ENCODE measurements around the gene SMARCB1.

SMARCB1 gene

GRCh38 chr22:23744485-23744884 is 42.3 kb upstream of the SMARCB1 start:
- Histone ChIP-seq H3K23ac (ENCODE audit: low read length) (no peak overlapping the region), H3K4me2 (ENCODE audit: low read length) (no peak overlapping the region), H3K27ac (ENCODE audit: low read depth, low read length) (no peak overlapping the region), H4K5ac (ENCODE audit: low read length) (no peak overlapping the region), H3K4ac (ENCODE audit: low read depth, low read length) (no peak overlapping the region), H3K4me3 (ENCODE audit: low read length) (no peak overlapping the region), H3K27me3 (ENCODE audit: insufficient read depth, low read length, poor library complexity) (no peaks in the 10 kb centered on the region), H3K18ac (ENCODE audit: low read length) (no peak overlapping the region), H3K9ac (ENCODE audit: low read length) (no peak overlapping the region), H3K79me1 (ENCODE audit: low read length) (no peaks in the 10 kb centered on the region), H3K4me1 (ENCODE audit: control insufficient read depth, low read depth, low read length) (no peaks in the 10 kb centered on the region), H2AK5ac (ENCODE audit: low read length) (no peak overlapping the region), H3K36me3 (ENCODE audit: control insufficient read depth, insufficient read depth, low read length) (peaks cover 1% of the 10 kb centered on the region), H3K79me2 (ENCODE audit: control insufficient read depth, insufficient read depth, low read length) (no peaks in the 10 kb centered on the region), H4K8ac (ENCODE audit: low read depth, low read length) (no peak overlapping the region), H2BK15ac (replicated peaks; ENCODE audit: low read depth) (no peak overlapping the region), H2BK120ac (ENCODE audit: low read depth, low read length) (no peak overlapping the region), H3K56ac (ENCODE audit: low read length) (no peak overlapping the region), H2BK5ac (ENCODE audit: low read length) (no peak overlapping the region)
- DNase-seq = no peak
- no CpG with 5 or more reads among the region's 14 CpGs for WGBS (ENCODE audit: extremely low coverage, insufficient coverage, low lambda C conversion rate)

- no peak overlapping the region for H2AK5ac ChIP-seq (ENCODE audit: low read length)
- no peak overlapping the region for H3K4me3 ChIP-seq (ENCODE audit: low read length)
- H2BK120ac ChIP-seq (ENCODE audit: low read depth, low read length) = no peak overlapping the region
- no peak overlapping the region for H2BK5ac ChIP-seq (ENCODE audit: low read length)
- no peak overlapping the region for H2BK15ac ChIP-seq (replicated peaks; ENCODE audit: low read depth)
- no peak overlapping the region for H3K4ac ChIP-seq (ENCODE audit: low read depth, low read length)
- DNase-seq = no peak
- H3K27me3 ChIP-seq (ENCODE audit: insufficient read depth, low read length, poor library complexity) = no peaks in the 10 kb centered on the region
- no peak overlapping the region for H4K5ac ChIP-seq (ENCODE audit: low read length)
- no peak overlapping the region for H3K23ac ChIP-seq (ENCODE audit: low read length)
- no peak overlapping the region for H4K8ac ChIP-seq (ENCODE audit: low read depth, low read length)
- H3K56ac ChIP-seq (ENCODE audit: low read length) = no peak overlapping the region
- H3K4me1 ChIP-seq (ENCODE audit: control insufficient read depth, low read depth, low read length) = peaks cover 2% of the 10 kb centered on the region
- no peak overlapping the region for H3K9ac ChIP-seq (ENCODE audit: low read length)
- H3K18ac ChIP-seq (ENCODE audit: low read length) = no peak overlapping the region
- no peaks in the 10 kb centered on the region for H3K79me1 ChIP-seq (ENCODE audit: low read length)
- H3K4me2 ChIP-seq (ENCODE audit: low read length) = no peak overlapping the region
- no peaks in the 10 kb centered on the region for H3K79me2 ChIP-seq (ENCODE audit: control insufficient read depth, insufficient read depth, low read length)
- H3K36me3 ChIP-seq (ENCODE audit: control insufficient read depth, insufficient read depth, low read length) = peaks cover 1% of the 10 kb centered on the region
- no CpG with 5 or more reads among the region's 6 CpGs for whole genome bisulfite sequencing (ENCODE audit: extremely low coverage, insufficient coverage, low lambda C conversion rate)
- H3K27ac ChIP-seq (ENCODE audit: low read depth, low read length) = no peak overlapping the region
Measured at GRCh38 chr22:23745791-23746190, 41.0 kb upstream of the SMARCB1 start.

GRCh38 chr22:23749841-23750301 is 36.9 kb upstream of the SMARCB1 start:
- Histone ChIP-seq H4K5ac (ENCODE audit: low read length) (peak overlapping the region; percentile 56), H3K4me3 (ENCODE audit: low read length) (no peak overlapping the region), H2BK5ac (ENCODE audit: low read length) (no peak overlapping the region), H3K79me2 (ENCODE audit: control insufficient read depth, insufficient read depth, low read length) (no peaks in the 10 kb centered on the region), H3K18ac (ENCODE audit: low read length) (no peak overlapping the region), H2AK5ac (ENCODE audit: low read length) (no peak overlapping the region), H3K27ac (ENCODE audit: low read depth, low read length) (no peak overlapping the region), H3K9ac (ENCODE audit: low read length) (no peak overlapping the region), H2BK120ac (ENCODE audit: low read depth, low read length) (no peak overlapping the region), H3K4ac (ENCODE audit: low read depth, low read length) (no peak overlapping the region), H3K4me2 (ENCODE audit: low read length) (peak overlapping the region; percentile 82), H2BK15ac (replicated peaks; ENCODE audit: low read depth) (no peak overlapping the region), H3K36me3 (ENCODE audit: control insufficient read depth, insufficient read depth, low read length) (no peaks in the 10 kb centered on the region), H3K23ac (ENCODE audit: low read length) (no peak overlapping the region), H3K27me3 (ENCODE audit: insufficient read depth, low read length, poor library complexity) (no peaks in the 10 kb centered on the region), H3K79me1 (ENCODE audit: low read length) (no peaks in the 10 kb centered on the region), H4K8ac (ENCODE audit: low read depth, low read length) (no peak overlapping the region), H3K56ac (ENCODE audit: low read length) (peak overlapping the region; percentile 94), H3K4me1 (ENCODE audit: control insufficient read depth, low read depth, low read length) (peaks cover 2% of the 10 kb centered on the region)
- DNase-seq = no peak
- no CpG with 5 or more reads among the region's 12 CpGs for WGBS (ENCODE audit: extremely low coverage, insufficient coverage, low lambda C conversion rate)

- H3K56ac ChIP-seq (ENCODE audit: low read length) = peak overlapping the region; percentile 94
Measured at GRCh38 chr22:23750367-23750713, 36.4 kb upstream of the SMARCB1 start.

GRCh38 chr22:23750714-23751440 is 35.9 kb upstream of the SMARCB1 start, which contains the start of gene ZNF70:
Gene ZNF70, minus strand, starts transcription at chr22:23751112. Its CDS starts 5,972 bp downstream, at chr22:23745140.
- Histone ChIP-seq H2AK5ac (ENCODE audit: low read length) (no peak within 1 kb of the TSS), H2BK5ac (ENCODE audit: low read length) (no peak within 1 kb of the TSS), H3K79me2 (ENCODE audit: control insufficient read depth, insufficient read depth, low read length) (no peaks in the 10 kb centered on the region), H3K18ac (ENCODE audit: low read length) (peak within 1 kb of the TSS; percentile 19), H2BK120ac (ENCODE audit: low read depth, low read length) (no peak within 1 kb of the TSS), H3K4me3 (ENCODE audit: low read length) (peak within 1 kb of the TSS; percentile 79), H3K56ac (ENCODE audit: low read length) (peak within 1 kb of the TSS; percentile 94), H3K4me1 (ENCODE audit: control insufficient read depth, low read depth, low read length) (peaks cover 2% of the 10 kb centered on the region), H4K5ac (ENCODE audit: low read length) (no peak within 1 kb of the TSS), H3K23ac (ENCODE audit: low read length) (peak within 1 kb of the TSS; percentile 59), H3K79me1 (ENCODE audit: low read length) (no peaks in the 10 kb centered on the region), H3K27ac (ENCODE audit: low read depth, low read length) (peak within 1 kb of the TSS; percentile 70), H3K4me2 (ENCODE audit: low read length) (peak within 1 kb of the TSS; percentile 82), H4K8ac (ENCODE audit: low read depth, low read length) (no peak within 1 kb of the TSS), H3K9ac (ENCODE audit: low read length) (peak within 1 kb of the TSS; percentile 86), H2BK15ac (replicated peaks; ENCODE audit: low read depth) (no peak within 1 kb of the TSS), H3K36me3 (ENCODE audit: control insufficient read depth, insufficient read depth, low read length) (no peaks in the 10 kb centered on the region), H3K4ac (ENCODE audit: low read depth, low read length) (peak within 1 kb of the TSS; percentile 85), H3K27me3 (ENCODE audit: insufficient read depth, low read length, poor library complexity) (no peaks in the 10 kb centered on the region)
- no CpG with 5 or more reads among the region's 78 CpGs for WGBS (ENCODE audit: extremely low coverage, insufficient coverage, low lambda C conversion rate)
- DNase-seq = peak; percentile 94

More at GRCh38 chr22:23750367-23750713, 36.4 kb upstream of the SMARCB1 start:
- Histone ChIP-seq H2BK120ac (ENCODE audit: low read depth, low read length) (no peak overlapping the region), H3K79me2 (ENCODE audit: control insufficient read depth, insufficient read depth, low read length) (no peaks in the 10 kb centered on the region), H2AK5ac (ENCODE audit: low read length) (no peak overlapping the region), H3K4ac (ENCODE audit: low read depth, low read length) (no peak overlapping the region), H3K23ac (ENCODE audit: low read length) (no peak overlapping the region), H3K4me1 (ENCODE audit: control insufficient read depth, low read depth, low read length) (peaks cover 2% of the 10 kb centered on the region), H3K79me1 (ENCODE audit: low read length) (no peaks in the 10 kb centered on the region), H2BK15ac (replicated peaks; ENCODE audit: low read depth) (no peak overlapping the region), H3K36me3 (ENCODE audit: control insufficient read depth, insufficient read depth, low read length) (no peaks in the 10 kb centered on the region), H4K8ac (ENCODE audit: low read depth, low read length) (no peak overlapping the region), H3K18ac (ENCODE audit: low read length) (no peak overlapping the region), H2BK5ac (ENCODE audit: low read length) (no peak overlapping the region), H3K4me2 (ENCODE audit: low read length) (peak overlapping the region; percentile 82), H3K4me3 (ENCODE audit: low read length) (peak overlapping the region; percentile 79), H4K5ac (ENCODE audit: low read length) (no peak overlapping the region), H3K9ac (ENCODE audit: low read length) (peak overlapping the region; percentile 86), H3K27ac (ENCODE audit: low read depth, low read length) (no peak overlapping the region), H3K27me3 (ENCODE audit: insufficient read depth, low read length, poor library complexity) (no peaks in the 10 kb centered on the region)
- no CpG with 5 or more reads among the region's 5 CpGs for WGBS (ENCODE audit: extremely low coverage, insufficient coverage, low lambda C conversion rate)
- DNase-seq = no peak
